GM19467 (cell line): Measurements from ENCODE around the gene USF2.
"Not testable (repeated sequence)": the region's sequence is repeated elsewhere in the genome, so short reads cannot be mapped to it uniquely, and the experiment has no call there.

ENCODE experiments used
- ATAC-seq: cut with Tn5 transposase; IDR thresholded peaks from one replicate; pipeline ENCODE4 v1.9.1; 2021; ENCODE audit warnings: mild to moderate bottlenecking, moderate library complexity; ENCODE audit not compliant: unreplicated experiment

USF2 gene

DNA sequence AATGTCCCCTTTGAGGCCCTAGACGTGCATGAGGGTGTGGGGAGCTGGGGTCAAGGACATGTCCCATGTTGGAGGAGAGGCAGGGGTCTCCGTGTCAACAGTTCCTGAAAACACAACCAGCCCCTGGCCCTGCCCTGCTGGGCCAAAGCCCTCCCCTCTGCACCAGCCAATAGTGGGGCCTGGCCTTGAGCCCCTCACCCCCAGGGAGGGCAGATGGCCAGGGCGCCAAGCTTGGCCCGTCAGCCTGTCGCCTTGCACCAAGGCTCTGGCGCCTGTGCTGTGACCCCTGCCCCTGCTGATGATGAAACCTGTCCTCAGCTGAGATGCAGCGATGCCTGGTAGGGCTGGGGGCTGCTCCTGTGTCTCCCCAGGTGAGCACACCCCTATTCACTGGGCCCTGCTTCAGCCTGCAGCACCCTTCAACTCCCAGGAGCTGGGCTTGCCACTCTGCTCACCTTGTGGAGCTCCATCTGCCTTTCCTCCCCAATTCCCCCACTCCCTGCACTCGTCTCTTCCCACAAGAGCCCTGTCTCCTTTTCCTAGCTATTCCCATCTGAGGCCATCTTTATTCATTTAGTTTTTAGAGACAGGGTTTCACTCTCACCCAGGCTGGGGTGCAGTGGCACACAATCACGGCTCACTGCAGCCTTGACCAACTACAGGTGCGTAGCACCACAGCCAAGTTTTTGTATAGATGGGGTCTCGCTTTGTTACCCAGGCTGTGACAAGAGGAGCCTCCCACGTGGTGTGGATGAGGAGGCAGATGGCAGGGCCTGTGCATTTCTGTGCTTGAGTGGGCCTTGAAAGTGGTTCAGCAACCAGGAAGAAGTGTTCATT, 11.4 kb downstream of the USF2 start:
- ATAC-seq: no peak

DNA sequence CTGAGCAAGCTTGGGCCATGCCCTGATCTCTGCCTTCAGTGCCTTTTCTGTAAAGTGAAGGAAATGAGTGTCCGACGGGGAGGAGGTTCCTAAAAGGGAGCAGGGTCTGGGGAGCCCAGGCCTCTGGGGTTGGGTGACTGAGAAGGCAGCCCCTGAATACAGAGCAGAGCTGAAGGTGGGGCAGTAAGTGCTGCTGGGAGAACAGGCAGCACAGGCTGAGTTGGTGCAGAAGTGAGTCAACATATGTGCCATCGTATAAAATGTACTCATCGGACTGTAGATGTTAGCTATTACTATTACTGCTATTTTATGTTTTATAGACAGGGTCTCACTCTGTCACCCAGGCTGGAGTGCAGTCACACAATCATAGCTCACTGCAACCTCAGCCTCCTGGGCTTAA, 12.5 kb downstream of the USF2 start:
- ATAC-seq: no peak

DNA sequence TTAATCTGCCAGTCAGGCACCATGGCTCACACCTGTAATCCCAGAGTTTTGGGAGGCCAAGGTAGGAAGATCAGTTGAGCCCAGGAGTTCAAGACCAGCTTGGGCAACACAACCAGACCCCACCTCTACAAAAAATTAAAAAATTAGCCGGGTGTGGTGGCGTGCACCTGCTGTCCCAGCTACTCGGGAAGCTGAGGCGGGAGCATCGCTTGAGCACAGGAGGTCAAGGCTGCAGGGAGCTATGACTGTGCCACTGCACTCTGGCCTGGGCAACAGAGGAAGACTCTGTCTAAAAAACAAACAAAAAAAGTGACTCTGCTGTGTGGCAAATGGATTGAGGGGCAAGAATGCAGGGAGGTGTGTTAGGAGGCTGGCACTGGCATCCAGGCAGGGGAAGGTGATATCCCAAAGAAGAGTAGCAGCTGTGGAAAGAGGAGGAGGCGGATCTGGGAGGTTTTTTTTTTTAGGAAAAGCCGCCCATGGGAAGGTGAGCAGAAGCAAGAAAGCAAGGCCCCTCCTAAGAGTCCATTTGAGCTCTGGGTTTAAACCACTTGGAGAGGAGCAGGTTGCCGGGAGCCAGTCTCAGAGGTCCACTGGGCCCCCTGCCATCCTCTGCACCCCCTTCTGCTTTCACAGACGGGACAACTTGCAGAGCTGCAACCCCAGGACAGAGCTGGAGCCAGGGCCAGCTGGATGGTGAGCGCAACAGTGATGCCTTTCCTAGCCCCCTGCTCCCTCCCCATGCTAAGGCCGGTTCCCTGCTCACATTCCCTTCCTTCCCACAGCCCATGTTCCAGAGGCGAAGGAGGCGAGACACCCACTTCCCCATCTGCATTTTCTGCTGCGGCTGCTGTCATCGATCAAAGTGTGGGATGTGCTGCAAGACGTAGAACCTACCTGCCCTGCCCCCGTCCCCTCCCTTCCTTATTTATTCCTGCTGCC, 15.7 kb downstream of the USF2 start:
- no peak for ATAC-seq

GRCh38 chr19:35285095-35285449, 16.3 kb downstream of the USF2 start:
- ATAC-seq: no peak

DNA sequence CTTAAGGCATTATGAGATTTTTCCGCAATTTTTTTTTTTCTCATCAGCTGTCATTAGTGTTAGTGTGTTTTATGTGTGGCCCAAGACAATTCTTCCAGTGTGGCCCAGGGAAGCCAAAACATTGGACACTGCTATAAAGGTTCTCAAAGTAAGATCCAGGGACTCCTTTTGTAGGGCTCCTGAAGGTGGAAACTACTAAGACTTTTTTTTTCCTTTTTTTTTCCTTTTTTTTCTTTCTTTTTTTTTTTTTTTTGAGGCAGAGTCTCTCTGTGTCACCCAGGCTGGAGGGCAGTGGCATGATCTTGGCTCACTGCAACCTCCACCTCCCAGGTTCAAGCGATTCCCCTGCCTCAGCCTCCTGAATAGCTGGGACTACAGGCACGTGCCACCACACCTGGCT, 16.7 kb downstream of the USF2 start:
- ATAC-seq: not testable (repeated sequence)

DNA sequence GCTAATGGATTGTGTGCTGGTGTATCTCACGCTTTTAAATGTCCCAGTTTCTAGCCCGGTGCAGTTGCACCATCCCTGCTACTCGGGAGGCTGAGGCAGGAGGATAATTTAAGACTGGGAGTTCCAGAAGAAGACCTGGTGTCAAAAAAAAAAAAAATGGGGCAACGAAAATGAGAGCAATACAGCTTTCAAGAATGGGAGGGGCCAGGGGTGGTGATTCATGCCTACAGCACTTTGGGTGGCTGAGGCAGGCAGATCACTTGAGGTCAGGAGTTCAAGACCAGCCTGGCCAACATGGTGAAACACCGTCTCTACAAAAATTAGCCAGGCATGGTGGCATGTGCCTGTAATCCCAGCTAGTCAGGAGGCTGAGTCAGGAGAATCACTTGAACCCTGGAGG, 17.3 kb downstream of the USF2 start:
- ATAC-seq: not testable (repeated sequence)

DNA sequence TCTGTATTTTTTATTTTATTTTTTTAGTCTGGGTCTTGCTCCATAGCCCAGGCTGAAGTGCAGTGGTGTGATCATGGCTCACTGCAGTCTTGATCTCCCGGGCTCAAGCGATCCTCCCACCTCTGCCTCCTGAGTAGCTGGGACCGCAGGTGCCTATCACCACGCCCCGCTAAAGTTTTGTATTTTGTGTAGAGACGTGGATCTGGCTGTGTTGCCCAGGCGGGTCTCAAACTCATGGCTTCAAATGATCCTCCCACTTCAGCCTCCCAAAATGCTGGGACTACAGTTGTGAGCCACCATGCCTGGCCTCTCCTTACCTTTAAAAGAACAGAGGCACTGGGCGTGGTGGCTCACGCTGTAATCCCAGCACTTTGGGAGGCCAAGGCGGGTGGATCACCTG, 19.0 kb downstream of the USF2 start:
- no peak for ATAC-seq

GRCh38 chr19:35288331-35288730, 19.6 kb downstream of the USF2 start:
- no peak for ATAC-seq

DNA sequence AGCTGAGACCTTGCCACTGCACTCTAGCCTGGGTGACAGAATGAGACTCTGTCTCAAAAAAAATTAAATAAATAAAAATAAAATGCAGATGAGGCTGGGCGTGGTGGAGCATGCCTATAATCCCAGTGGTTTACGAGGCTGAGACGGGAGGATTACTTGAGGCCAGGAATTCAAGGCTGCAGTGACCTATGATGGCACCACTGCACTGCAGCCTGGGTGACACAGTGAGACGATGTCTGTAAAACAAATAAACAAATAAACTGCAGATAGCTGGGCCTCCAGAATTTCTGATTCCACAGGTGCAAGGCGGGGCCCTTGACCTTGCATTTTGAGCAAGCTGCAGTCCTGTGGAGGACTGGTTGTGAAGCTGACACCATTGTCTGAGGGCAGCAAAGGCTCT, 20.1 kb downstream of the USF2 start:
- ATAC-seq: no peak

GRCh38 chr19:35290381-35291127, 21.8 kb downstream of the USF2 start:
- ATAC-seq: no peak

DNA sequence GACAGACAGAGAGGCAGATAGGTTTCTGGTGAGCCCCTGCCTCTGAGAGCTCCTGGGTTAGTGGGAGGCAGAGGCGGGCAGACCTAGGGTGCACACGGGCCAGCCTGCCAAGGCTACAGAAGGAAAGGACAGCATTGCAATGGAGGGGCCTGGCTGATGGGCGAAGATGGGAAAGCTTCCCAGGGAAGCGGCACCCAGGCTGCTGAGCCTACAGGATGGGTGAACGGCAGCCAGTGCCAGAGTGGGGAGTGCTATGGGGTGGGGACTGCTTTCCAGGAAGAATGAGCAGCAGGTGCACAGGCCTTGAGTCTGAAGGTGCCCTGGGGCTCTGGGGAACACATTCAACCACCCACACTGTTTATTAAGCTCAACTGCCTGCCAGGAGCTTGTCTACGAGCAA, 22.5 kb downstream of the USF2 start:
- no peak for ATAC-seq

- no peak for ATAC-seq
These were observed 23.2 kb downstream of the USF2 start, which contains the start of gene MAG for GRCh38 chr19:35291916-35292315. Gene MAG, plus strand, starts transcription at chr19:35292161. Its CDS starts 3,248 bp downstream, at chr19:35295409.

GRCh38 chr19:35292421-35293362, 23.9 kb downstream of the USF2 start:
- no peak for ATAC-seq

GRCh38 chr19:35293363-35293739, 24.6 kb downstream of the USF2 start:
- ATAC-seq: no peak

DNA sequence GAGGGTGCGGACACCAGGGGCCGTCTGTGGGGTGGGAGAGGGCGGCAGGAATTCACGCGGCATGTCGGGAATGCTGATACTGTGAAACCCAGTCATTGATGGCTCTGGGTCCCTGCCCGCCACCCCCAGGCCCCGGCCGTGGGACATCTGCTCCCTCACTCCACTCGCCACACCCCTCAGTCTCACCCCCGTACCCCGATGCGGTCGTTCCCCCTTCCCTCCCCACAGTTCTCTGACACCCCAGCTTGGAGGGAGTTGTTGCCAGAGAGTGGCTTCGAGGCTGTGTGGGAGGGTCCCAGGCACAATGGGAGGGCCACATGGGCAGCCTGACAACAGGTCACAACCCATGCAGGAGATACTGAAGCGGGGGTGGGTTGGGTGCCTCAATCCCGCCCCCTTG, 25.0 kb downstream of the USF2 start:
- ATAC-seq: no peak

DNA sequence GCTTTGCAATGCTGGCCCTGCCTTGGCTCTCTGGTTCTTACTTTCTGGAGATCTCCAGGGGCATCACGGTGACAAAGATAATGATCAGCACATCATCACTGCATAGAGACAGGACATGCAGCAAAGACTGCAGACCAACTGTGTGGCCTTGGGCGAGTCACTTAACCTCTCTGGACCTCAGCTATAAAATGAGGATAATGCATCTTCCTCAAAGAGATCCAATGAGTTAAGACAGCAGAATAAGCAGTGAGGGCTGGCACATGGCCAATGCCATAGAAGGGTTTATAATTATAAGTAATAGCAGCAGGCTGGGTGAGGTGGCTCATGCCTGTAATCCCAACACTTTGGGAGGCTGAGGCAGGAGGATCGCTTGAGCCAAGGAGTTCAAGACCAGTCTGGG, 25.6 kb downstream of the USF2 start:
- ATAC-seq: no peak

DNA sequence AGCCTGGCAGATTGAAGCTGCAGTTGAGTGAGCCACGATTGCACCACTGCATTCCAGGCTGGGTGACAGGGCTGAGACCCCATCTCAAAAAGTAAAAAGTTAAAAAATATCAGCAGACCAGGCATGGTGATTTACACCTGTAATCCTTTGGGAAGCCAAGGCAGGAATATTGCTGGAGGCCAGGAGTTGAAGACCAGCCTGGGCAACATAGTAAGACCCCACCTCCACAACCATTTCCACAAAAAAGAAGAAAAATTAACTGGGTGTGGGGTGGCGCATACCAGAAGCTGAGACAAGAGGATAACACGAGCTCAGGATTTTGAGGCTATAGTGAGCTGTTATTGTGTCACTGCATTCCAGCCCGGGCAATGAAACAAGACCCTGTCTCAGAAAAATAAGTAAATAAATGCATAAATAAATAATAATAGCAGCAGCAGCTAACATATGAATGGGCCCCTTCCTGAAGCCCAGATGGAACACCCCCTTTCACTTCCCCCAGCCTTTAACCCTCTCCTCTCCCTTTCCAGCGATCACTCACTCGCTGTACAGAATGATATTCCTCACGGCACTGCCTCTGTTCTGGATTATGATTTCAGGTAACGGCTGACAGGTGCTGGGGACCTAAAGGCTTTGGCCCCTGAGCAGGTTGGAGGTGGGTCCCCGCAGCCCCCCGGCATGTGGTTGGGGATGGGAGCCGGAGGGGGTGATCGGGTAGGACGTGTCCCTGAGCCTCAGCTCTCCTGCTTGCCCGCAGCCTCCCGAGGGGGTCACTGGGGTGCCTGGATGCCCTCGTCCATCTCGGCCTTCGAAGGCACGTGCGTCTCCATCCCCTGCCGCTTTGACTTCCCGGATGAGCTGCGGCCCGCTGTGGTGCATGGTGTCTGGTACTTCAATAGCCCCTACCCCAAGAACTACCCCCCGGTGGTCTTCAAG, 26.4 kb downstream of the USF2 start:
- no peak for ATAC-seq

DNA sequence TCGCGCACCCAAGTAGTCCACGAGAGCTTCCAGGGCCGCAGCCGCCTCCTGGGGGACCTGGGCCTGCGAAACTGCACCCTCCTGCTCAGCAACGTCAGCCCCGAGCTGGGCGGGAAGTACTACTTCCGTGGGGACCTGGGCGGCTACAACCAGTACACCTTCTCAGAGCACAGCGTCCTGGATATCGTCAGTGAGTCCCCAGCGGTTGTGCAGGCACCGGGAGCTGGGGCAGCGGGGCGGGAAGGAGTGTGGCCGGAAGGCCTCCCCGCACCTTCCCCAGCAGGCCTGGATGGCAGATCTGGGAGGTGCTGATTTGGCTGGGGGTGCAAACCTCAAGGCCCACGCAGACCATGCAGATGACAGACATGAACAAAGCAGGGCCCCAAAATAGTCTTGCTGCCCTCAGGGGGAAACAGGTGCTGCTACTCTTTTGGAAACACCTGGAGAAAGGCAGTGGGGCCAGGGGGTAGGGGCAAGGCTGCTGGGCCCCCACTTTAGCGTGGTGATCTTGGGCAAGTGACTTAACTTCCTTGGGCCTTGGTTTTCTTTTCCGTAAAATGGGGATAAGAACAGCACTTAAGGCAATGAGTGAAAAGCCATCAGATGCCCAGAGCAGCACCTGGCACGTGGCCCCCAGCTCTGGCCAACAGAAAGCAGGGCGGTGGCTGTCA, 27.2 kb downstream of the USF2 start:
- no peak for ATAC-seq
